HepG2 (cell line): Measurements from ENCODE around the gene ST6GALNAC4. TPM values are rescaled to one million over a fixed set of nuclear protein-coding genes. Genes with fewer than 3 reads are reported as not detected.

ENCODE experiments used
- DR1 ChIP-seq: sonication (generic); formaldehyde crosslinking; IDR thresholded peaks from 2 replicates; pipeline ENCODE4 v1.8.0; 2021; ENCODE audit warnings: mild to moderate bottlenecking, missing genetic modification reagents, inconsistent platforms
- EP300 ChIP-seq, 3 experiments: sonication (generic) in 1 of 3; formaldehyde crosslinking in 1 of 3; IDR thresholded peaks; 2 replicates each; pipeline versions ENCODE4 v1.5.1 to v1.6.1; 2011 to 2020; ENCODE audit warnings: low read depth in 2 of 3, low read length in 2 of 3, borderline replicate concordance in 1 of 3, improper control_type of control experiment in 1 of 3, mild to moderate bottlenecking in 1 of 3, missing genetic modification reagents in 1 of 3, moderate library complexity in 1 of 3
- GMEB1 ChIP-seq: sonication (generic); formaldehyde crosslinking; IDR thresholded peaks from 2 replicates; pipeline ENCODE4 v1.5.1; 2020; ENCODE audit warnings: missing genetic modification reagents, mild to moderate bottlenecking, borderline replicate concordance
- HMG20B ChIP-seq: conservative IDR thresholded peaks from 2 replicates; pipeline ENCODE4 v1.6.1; 2016; ENCODE audit warnings: missing genetic modification reagents, missing compliant biosample characterization
- NCOA2 ChIP-seq: sonication (generic); formaldehyde crosslinking; IDR thresholded peaks from 2 replicates; pipeline ENCODE4 v1.8.0; 2022; ENCODE audit warnings: inconsistent platforms
- PATZ1 ChIP-seq: sonication (generic); formaldehyde crosslinking; IDR thresholded peaks from 2 replicates; pipeline ENCODE4 v1.4.0; 2020; ENCODE audit warnings: missing genetic modification reagents
- PHF21A ChIP-seq: sonication (generic); formaldehyde crosslinking; IDR thresholded peaks from 2 replicates; pipeline ENCODE4 v1.5.0; 2020; ENCODE audit warnings: mild to moderate bottlenecking, missing genetic modification reagents
- RAD51 ChIP-seq: fragments of 450-650 bp; IDR thresholded peaks from 2 replicates; pipeline ENCODE4 v1.6.1; 2016; ENCODE audit warnings: borderline replicate concordance
- SOX13 ChIP-seq, 3 experiments: fragments of 450-650 bp in 1 of 3; sonication (generic) in 1 of 3; formaldehyde crosslinking in 1 of 3; IDR thresholded peaks in 2 of 3; conservative IDR thresholded peaks in 1 of 3; 2 replicates each; pipeline versions ENCODE4 v1.5.0 to v1.6.1; 2016 to 2020; ENCODE audit warnings: antibody characterized with exemption in 1 of 3, mild to moderate bottlenecking in 1 of 3, missing compliant biosample characterization in 1 of 3, missing genetic modification reagents in 1 of 3, moderate library complexity in 1 of 3
- SOX6 ChIP-seq, 2 experiments: fragments of 450-650 bp in 1 of 2; sonication (generic) in 1 of 2; formaldehyde crosslinking in 1 of 2; IDR thresholded peaks; 2 replicates each; pipeline versions ENCODE4 v1.4.0 to v1.6.1; 2017 to 2020; ENCODE audit warnings: antibody characterized with exemption in 1 of 2, mild to moderate bottlenecking in 1 of 2, missing genetic modification reagents in 1 of 2
- ZBTB38 ChIP-seq: sonication (generic); formaldehyde crosslinking; IDR thresholded peaks from 2 replicates; pipeline ENCODE4 v1.5.1; 2020; ENCODE audit warnings: mild to moderate bottlenecking, missing genetic modification reagents
- ZBTB4 ChIP-seq: sonication (generic); formaldehyde crosslinking; IDR thresholded peaks from 2 replicates; pipeline ENCODE4 v1.4.0; 2020; ENCODE audit warnings: missing genetic modification reagents, mild to moderate bottlenecking, borderline replicate concordance
- ZNF224 ChIP-seq: sonication (generic); formaldehyde crosslinking; IDR thresholded peaks from 2 replicates; pipeline ENCODE4 v1.5.0; 2020; ENCODE audit warnings: mild to moderate bottlenecking, missing genetic modification reagents
- ZNF331 ChIP-seq: sonication (generic); formaldehyde crosslinking; IDR thresholded peaks from 2 replicates; pipeline ENCODE4 v1.4.0; 2020; ENCODE audit warnings: missing genetic modification reagents
- ZNF468 ChIP-seq: sonication (generic); formaldehyde crosslinking; IDR thresholded peaks from 2 replicates; pipeline ENCODE4 v1.8.0; 2022; ENCODE audit warnings: mild to moderate bottlenecking, moderate library complexity, missing genetic modification reagents
- ZNF652 ChIP-seq: IDR thresholded peaks from 2 replicates; pipeline ENCODE4 v1.6.1; 2016; ENCODE audit warnings: low read depth, borderline replicate concordance
- ZNF687 ChIP-seq: sonication (generic); formaldehyde crosslinking; IDR thresholded peaks from 2 replicates; pipeline ENCODE4 v1.5.1; 2020; ENCODE audit warnings: mild to moderate bottlenecking, missing genetic modification reagents, moderate library complexity
- polyA plus RNA-seq, 8 experiments: library from polyadenylated mRNA; depleted of rRNA in 3 of 8; stranded (reverse) in 7 of 8; unstranded in 1 of 8; fragments of >200 nt; fragmentation: Illumina TruSeq in 4 of 8; extraction: Trizol in 4 of 8; gene quantifications; 2 replicates each; pipeline versions ENCODE4 v1.2.1 to v1.2.3, GENCODE V29; 2011 to 2016; ENCODE audit warnings: low read depth in 4 of 8, missing spikeins in 1 of 8, mixed read lengths in 1 of 8; ENCODE audit not compliant: insufficient read depth in 1 of 8
- total RNA-seq, 5 experiments: library from RNA; depleted of rRNA; stranded (reverse); fragments of >200 nt; fragmentation: Illumina TruSeq; extraction: Trizol; gene quantifications; 2 replicates each; pipeline ENCODE4 v1.2.3, GENCODE V29; 2016; ENCODE audit warnings: low read depth in 1 of 5

ST6GALNAC4 gene
- total and polyA plus RNA-seq, 2 of the 13 experiments (the other 11 are each of a cell fraction or from before 2014, with no cell fraction given): 18.8 to 27.7 TPM

- TF ChIP-seq GMEB1 (CRISPR knock-in tag): no peak
- TF ChIP-seq ZNF224 (CRISPR knock-in tag): no peak
- TF ChIP-seq ZBTB4: no peak
- TF ChIP-seq NCOA2 (CRISPR knock-in tag): 0 out of 2 replicates have a peak, but pooled peaks have one; percentile 22
- no peak for TF ChIP-seq SOX6 (IDR thresholded peaks at IDR 0.05)
- peak; percentile 47; the same call in 1 of the 2 replicates for TF ChIP-seq SOX6 (CRISPR knock-in tag; IDR thresholded peaks at IDR 0.05)
- TF ChIP-seq ZNF468 (CRISPR knock-in tag): no peak
- no peak for TF ChIP-seq HMG20B (CRISPR knock-in tag)
- TF ChIP-seq DR1 (CRISPR knock-in tag): no peak
- TF ChIP-seq PHF21A (CRISPR knock-in tag): peak; percentile 57; the same call in 1 of the 2 replicates
- TF ChIP-seq RAD51: peak; percentile 56; the same call in 1 of the 2 replicates
- TF ChIP-seq EP300 (IDR thresholded peaks at IDR 0.05; ENCODE audit: low read depth in 2 of 2, low read length in 2 of 2): peak in 1 of 2 experiments; percentile 29; a peak in 1 of 4 replicates
- no peak for TF ChIP-seq EP300 (CRISPR knock-in tag; IDR thresholded peaks at IDR 0.05; ENCODE audit: borderline replicate concordance)
- peak; percentile 88 for TF ChIP-seq PATZ1 (CRISPR knock-in tag)
- TF ChIP-seq ZNF687: peak; percentile 43; the same call in 1 of the 2 replicates
- no peak for TF ChIP-seq ZNF331 (CRISPR knock-in tag)
- TF ChIP-seq ZNF652 (CRISPR knock-in tag): no peak
- TF ChIP-seq SOX13 (IDR thresholded peaks at IDR 0.05): no peak
- peak in 1 of 2 experiments; percentile 44; a peak in 1 of 4 replicates for TF ChIP-seq SOX13 (CRISPR knock-in tag; conservative IDR thresholded peaks at IDR 0.05 in 1 of 2, IDR thresholded peaks at IDR 0.05 in 1 of 2)
- TF ChIP-seq ZBTB38 (CRISPR knock-in tag): no peak
Measured at GRCh38 chr9:127946728-127947127, 29.9 kb upstream of the ST6GALNAC4 start (continued).
